NCI-H2081 treated with DMSO at 0.1 percent for 48 hours (cell line): ENCODE data around the gene SYT5.
"Not testable (repeated sequence)": the region's sequence is repeated elsewhere in the genome, so short reads cannot be mapped to it uniquely, and the experiment has no call there.

ENCODE experiments used
- DNase-seq: peaks from one replicate; lab custom pipeline; 2025; lab: John Stamatoyannopoulos, UW

The SYT5 gene

DNA sequence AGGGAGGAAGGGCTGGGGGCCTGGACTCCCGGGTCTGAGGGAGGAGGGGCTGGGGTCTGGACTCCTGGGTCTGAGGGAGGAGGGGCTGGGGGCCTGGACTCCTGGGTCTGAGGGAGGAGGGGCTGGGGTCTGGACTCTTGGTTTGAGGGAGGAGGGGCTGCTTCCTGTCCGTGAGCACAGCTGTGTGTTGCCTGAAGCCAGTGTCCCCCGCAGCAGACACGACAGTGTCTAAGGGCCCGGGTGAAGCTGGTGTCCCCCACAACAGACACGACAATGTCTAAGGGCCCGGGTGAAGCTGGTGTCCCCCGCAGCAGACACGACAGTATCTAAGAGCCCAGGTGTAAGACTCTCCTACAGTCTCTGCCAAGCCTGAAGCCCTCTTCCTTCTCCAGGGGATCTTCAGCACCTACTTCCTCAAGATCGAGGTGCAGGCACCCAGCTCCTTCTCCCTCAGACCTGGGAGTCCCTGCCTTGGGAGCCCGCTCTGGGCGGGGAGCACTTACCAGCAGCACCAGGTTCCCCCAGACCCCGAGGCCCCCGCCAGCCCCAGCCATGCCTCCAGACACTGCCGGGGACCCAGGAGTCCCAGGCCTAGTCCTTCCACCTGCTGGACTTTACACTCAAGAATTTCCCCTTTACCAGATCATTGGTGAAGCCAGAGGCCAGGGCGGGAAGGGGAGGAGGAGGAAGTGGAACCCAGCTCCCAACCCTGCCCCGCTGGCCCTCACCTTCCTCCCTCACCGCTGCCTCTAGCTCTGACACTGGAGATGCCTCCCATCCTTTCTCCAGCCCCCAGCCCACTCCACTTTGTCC, 29.0 kb upstream of the SYT5 start, which contains the start of gene PTPRH:
PTPRH (minus strand) TSS at position 622 of the 813 bp plus-strand sequence; CDS start at position 554, 68 bp downstream.
- DNase-seq = no peak

DNA sequence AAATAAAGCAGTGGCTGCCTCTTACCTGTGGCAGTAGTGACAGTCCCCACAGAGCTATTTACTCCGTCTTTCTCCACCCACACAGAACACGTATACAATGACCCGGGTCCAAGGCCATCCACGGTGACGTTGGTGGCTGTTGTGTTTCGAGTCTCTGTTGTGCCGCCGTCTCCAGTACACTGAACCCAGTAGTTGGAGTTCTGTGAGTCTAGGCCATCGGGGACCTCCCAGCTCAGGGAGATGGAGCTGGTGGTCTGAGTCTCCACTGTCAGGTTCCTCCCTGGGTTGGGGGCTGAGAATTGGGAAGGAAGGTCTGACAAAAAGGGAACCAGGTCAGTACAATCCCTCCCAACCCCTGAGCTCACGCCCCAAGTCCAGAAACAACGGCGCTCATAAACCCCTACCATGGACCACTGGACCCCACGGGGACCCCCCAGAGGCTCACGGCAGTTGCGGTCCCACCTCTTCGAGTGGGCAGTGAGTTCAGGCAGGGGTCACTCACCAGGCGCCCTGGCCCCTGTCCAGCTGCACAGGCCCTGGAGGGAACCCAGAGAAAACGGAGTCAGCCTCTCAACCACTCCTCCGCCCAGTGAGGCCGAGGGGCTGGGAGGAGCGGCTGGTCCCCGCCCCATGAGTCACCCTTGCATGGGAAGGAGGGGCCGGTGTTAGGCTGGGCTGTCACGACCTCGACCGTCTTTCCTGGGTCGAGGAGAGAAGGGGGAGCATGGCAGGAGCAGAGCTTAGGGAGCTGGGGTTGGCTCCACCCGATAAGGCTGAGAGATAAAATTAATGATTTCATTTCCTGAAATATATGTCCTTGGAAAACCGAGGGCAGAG, 26.8 kb upstream of the SYT5 start:
- no peak for DNase-seq

DNA sequence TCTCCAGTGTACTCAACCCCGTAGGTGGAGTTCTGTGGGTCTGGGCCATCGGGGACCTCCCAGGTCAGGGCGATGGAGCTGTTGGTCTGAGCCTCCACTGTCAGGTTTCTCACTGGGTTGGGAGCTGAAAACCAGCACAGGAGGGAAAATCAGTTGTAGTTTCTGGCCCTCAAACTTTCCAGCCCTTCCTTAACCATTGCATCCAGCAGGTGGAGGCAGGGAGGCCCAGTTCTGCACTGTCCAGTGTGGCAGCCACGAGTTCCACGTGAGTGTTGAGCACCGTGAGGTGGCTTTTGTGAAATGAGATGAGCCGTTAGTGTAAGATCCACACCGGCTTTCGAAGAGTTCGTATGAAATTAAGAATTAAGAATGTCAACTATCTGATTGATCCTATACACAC, 22.1 kb upstream of the SYT5 start:
- DNase-seq = not testable (repeated sequence)

DNA sequence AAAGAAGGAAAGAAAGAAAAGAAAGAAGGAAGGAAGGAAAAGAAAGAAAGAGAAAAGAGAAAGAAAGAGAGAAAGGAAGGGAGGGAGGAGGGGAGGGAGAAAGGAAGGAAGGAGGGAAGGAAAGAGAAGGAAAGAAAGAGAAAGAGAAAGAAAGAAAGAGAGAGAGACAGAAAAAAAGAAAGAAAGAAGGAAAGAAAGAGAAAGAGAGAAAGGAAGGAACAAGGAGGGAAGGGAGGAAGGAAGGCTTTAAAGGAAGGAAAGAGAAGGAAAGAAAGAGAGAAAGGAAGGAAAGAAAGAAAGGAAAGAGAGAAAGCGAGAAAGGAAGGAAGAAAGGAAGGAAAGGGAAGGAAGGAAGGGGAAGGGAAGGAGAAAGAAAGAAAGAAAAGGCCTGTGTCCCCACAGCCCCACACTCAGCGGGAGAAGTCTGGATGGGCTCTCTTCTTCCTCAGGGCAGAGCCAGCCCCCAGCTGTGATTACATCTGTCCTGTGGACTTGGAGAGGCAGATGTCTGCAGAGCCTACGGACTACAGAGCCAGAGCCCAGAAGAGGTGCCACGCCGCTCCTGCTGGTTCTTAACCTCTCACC, 19.6 kb upstream of the SYT5 start:
- DNase-seq = no peak

DNA sequence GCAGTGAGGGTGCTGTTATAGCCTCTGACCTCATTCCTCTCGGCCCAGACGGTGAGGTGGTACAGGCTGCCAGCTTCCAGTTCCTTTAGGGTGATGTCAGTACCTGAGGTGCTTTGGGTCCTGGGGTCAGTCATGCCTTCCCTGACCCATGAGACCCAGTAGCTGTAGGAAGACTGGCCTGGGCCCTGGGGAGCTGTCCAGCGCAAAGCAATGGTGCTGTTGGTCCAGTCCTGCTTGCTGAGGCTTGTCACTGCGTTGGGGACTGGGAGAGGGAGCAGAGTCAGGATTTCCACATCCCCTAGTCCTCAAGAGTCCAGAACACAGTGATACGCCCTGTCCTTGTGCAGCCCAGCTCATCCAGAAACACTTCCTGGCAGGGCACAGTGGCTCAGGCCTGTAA, 18.6 kb upstream of the SYT5 start:
- no peak for DNase-seq

DNA sequence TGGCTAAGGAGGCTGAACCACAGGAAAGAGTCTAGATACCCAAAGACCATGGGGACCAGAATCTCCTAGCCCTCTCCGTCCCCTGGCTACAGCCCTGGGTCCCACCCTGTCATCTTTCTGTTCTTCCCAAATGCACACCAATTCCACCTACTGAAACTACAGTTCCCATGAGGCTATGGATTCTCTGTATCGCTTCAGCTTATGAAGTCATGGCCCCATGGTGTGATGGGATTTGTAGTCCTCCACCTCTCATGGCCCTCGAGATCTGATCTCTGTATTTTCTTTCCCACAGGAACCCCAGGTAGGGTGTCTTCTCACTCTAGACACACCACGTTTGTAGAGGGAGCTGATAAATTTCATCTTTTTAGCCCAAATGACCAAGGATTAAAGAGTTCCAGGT, 17.4 kb upstream of the SYT5 start:
- no peak for DNase-seq

DNA sequence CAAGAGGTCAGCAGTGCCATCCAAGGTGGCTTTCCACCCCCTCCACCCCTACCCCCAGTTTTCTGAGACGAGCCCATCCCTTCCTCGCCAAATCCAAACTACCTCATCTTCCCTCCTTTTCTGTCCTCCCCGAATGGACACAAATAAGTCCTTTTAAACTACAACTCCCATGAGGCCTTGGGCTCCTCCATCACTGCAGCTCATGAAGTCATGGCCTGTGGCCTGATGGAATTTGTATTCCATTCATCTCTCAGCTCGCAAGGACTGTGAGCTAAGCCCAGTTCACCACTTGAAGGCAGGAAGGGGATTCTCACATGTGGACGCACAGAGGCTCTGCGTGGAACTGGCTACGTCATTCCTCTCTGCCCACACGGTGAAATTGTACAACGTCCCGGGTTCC, 16.7 kb upstream of the SYT5 start:
- no peak for DNase-seq

DNA sequence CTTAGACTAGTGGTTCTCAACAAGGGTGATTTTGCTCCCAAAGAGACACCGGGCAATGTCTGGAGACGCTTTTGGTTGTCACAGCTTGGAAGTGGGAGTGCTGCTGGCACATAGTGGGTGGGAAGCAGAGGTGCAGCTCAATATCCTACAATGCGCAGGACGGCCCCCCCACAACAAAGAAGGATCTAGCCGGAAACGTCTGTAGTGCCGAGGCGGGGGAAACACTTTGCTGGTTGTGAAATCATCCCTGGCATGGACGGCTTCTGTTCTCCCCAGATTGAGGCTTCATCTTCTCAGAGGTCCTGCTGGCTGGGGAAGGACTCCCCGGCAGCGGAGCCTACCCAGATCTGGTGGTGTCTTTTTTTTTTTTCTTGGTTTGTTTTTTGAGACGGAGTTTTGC, 13.4 kb upstream of the SYT5 start:
- no peak for DNase-seq

DNA sequence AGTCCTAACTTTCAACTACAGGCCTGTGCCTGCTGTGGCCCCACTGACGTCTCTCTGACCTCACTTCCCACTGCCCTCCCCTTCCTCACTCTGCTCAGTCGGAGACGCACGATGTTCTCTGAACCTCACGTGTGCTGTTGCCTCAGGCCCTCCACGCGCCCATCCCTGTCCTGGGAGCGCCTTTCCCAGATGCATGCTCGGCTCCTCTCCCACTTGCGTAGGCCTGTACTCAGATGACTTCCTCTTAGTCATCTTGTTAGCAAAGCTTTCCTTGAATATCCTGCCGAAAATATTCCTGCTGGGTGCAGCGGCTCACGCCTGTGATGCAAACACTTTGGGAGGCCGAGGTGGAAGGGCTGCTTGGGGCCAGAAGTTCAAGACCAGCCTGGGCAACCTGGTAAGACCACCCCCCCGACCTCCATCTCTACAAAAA, 9.3 kb upstream of the SYT5 start:
- no peak for DNase-seq

DNA sequence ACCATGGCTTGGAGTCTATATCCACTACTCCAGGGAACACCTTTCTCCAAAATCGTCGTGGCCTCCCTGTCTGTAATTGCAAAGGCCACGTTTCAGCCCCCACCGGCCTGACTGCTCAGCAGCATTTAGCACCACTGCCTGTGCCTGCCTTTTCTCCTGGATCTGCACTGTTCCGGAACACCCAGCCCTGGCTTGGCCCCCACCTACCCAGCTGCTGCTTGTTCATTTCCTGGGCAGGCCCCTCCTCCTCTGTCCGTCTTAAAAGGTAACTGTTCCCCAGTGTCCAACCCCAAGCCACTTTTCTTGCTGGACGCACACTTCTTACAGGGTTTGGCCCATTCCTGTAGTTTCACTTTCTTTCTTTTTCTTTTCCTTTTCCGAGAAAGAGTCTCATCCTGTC, 8.5 kb upstream of the SYT5 start:
- no peak for DNase-seq

DNA sequence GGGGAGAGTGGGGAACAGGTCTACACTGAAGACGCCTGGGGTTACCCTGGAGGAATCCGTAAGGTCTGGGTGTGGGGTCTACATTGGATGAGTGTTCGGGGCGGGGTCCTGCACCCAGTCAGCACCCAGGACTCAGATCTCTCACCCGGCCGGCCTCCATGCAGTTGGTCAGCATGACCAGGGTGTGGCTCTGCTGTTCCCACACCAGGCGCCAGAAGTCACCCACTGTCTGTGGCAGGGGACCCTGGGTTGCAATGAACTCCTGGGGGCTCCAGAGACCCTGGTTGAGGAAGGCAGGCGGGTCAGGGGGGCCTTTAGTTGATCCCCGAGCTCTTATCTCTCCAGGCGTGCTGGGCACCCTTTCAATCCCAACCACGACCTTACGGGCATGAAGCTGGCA, 6.0 kb upstream of the SYT5 start:
- DNase-seq = no peak

DNA sequence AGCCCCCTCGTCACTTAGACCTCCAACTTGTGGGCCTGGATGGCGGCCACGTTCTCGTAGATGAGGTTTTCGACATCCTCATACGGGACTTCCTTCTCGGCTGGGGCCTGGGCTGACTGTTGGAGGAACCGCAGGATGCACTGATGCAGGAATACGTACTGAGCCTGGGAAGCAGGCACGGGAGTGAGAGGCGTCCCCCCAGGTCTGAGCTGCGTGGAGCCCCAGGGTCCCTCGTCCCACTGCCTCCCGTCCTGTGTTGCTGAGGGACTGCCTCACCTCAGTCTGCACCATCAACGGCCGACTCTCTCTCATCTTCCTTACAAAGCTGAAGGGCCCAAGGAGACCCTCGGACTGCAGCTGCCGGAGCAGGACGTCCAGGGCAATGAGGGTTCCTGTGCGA, 1.7 kb upstream of the SYT5 start:
- no peak for DNase-seq

DNA sequence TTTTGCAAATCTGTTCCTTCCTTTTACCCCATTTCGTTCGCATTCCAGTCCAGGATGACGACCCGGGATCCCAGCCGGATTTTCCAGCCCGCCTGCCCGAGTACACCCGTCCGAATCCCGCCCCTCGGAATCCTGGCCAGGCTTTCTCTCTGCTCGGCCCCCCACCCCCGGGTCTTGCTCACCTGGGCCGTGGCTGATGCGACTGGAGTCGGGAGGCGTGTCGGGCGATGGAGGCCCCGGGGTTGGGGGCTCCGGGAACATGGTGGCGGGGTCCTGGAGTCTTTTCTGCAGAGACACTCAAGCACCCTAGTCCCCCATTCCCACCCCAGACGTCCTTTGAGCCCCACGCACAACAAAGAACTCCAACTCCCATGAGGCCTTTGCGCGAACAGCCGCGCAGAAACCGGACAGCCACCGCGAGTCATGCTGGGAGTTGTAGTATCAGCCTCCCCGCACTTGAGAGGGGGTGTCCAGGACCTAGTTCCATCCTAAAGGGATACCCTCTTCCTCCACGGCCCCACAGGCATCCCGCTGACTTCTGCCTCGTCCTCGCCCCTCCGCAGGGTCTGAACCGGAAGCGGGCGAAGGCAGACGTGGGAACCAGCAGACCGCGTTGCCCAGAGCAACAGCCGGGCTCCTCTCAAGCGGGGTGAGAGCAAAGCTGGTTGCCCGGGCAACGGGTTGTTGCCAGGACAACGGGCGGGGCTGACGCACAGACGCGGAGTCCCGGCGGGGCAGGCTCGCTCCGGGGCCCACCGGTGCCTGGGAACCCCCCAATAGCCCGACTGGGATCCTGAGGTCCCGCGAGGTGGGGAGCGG, 1.1 kb downstream of the SYT5 start:
- DNase-seq = no peak

DNA sequence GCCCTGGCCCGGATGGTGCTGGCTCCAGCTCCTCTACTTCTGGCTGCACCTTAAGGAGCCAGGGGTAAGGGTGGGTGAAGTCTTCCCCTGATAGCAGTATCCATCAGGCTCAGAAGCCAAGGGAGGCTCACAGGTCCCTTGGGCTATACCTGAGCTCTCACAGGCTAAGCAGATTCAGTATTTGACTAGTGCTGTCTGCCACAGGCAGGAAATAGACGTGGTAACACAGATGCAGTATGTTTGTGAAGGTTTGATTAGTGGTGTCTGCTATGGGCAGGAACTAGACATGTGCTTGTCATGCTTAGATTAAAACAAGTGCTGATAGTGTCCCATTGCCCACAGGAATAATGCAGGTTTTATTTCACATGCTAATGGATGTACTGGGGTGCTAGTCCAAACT, 4.0 kb downstream of the SYT5 start:
- no peak for DNase-seq

DNA sequence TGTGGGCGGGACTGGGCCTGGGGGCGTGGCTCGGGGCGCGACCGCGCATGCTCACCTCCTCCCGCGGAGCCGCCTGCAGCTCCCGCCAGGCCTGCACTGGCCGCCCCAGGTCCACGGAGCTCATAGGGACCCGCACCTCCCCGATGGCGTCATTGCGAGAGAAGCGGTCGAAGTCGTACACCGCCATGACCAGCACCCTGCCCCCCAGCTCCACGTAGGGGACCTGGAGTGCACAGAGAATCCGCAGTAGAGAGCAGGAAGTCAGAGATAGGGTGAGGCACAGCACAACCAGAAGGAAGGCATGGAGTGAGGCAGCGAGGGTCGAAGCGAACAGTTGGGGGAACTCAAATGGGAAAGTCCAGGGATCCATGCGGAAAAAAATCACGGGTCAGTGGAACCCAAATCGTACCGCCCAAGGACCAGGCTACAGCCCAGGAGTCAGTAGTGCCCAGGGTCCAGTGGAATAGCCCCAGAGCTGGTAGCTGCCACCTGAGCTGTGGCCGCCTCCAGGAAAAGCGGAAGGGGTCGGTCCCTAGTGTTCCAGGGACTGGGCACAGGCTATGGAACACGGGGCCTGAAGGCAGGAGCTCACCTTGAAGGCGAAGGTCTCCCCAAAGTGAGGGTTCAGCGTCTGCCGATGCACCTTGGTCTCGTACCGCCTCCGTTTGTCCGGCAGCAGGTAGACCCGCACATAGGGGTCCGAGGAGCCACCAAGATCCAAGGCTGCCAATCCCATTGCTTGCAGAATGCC, 4.8 kb downstream of the SYT5 start:
- DNase-seq = no peak

DNA sequence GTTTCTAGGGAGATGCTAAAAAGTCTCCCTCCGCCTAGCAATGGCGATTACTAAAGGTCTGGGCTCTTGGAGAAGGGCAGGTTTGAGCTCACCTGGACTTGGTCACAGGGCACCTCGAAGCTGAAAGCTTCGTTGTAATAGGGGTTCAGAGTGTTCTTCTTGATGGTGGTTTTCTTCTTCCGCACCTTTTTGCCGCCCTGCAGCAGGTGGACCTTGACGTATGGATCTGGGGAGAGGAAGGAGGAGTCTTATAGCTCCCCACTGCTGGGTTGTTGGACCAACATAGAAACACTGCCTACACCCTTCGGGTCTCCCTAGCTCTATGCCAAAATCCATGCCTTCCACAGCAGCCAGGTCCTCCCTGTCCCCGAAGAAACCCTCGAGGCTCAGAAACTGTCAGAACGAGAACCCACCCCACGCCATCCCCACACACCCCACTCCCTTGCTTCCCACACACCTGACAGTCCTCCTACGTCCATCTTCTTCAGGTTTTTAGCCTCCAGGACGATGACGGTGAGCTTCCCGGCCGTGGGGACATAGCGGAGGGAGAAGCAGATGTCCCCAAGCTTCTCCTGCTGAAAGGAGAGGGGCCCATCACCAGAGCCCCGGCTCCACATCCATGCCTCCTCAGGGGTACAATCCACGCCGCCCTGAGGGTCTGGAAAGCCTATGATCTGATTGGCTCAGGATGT, 5.5 kb downstream of the SYT5 start:
- DNase-seq = no peak

DNA sequence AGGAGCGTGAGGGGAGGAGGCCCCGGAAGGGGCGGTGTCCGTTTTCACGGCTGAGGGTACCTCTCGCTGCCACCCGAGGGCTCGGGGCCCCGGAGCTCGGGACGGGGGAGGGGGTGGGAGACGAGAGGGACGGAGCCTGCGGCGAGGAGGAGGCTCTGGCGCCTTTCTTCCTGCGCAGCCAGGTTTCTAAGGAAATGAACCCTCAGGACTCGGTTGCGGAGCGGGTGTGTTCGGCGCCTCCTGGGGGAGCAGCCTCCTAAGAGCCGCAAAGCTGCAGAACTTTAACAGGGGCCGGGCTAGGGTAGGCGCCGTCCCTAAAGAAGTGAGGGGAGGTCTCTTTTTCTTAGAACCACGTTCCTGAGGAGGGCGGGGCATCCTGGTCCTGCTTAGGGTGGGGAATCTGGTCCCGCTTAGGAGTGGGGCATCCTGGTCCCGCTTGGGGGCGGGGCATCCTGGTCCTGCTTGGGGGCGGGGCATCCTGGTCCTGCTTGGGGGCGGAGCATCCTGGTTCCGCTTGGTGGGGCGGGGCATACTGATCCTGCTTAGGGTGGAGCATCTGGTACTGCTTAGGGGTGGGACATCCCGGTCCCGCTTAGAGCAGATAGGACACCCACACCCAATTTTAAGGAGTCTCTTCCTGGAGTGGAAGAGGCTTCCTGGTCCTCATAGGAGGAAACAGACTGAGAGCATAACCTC, 6.2 kb downstream of the SYT5 start:
- DNase-seq = no peak

DNA sequence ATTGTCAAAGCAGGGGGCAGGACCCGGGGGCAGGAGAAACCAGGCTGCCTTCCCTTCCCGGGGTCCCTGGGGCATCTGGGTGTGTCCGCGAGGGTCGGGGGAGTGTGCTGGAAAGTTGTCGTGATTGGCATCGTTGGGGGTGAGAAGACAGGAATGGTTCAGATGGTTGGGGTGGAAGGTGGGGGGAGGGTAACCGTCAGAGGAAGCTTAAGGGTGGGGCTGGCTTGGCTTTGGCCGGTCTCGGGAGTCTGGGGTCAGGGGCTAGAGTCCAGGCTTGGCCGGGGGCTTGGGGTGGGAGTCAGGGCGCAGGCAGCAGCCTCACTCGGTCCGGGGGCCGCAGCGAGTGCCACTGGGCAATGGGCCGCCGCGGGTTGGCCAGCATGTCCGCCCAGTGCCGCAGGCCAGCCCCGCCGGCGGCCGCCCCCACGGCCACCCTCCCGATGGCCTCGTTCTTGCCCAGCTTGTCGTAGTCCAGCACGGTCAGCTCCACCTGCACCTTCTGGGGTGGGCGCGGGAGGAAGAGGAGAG, 6.8 kb downstream of the SYT5 start:
- no peak for DNase-seq

DNA sequence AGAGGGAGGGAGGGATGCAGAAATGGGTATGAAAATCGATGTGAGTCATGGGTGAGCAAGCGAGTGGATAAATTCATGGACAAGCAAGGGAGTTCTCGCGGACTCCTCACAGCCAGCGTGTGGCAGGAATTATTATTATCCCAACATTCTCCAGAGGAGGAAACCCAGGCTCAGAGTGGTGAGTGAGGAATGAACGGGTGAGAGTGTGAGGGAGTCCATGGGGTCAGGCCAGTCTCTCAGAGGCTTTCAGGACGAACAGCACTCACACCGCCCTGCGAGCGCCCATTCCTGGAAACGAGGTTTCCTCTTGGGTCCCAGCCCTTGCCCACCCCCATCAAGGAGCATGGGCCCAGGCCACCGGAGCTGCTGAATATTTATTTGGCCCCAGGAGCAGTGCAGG, 7.3 kb downstream of the SYT5 start:
- DNase-seq = no peak

DNA sequence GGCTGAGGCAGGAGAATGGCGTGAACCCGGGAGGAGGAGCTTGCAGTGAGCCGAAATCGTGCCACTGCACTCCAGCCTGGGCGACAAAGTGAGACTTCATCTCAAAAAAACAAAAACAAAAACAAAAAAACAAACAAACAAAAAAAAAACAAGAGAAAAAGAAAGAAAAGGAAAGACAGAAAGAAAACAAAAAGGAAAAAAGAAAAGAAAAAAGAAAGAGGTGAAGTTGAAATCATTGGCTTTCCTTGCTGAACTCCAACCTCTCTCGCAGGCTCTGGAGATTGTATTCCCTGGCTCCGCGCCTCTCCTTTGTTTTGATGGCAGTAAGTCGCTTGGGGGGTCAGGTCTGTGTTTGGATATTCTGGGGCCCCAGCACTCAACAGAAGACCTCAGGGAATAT, 7.8 kb downstream of the SYT5 start:
- not testable (repeated sequence) for DNase-seq
